Left colon (tissue), 2 donors: ENCODE results near the gene ETV4. TPM values are rescaled to one million over a fixed set of nuclear protein-coding genes. Genes with fewer than 3 reads are reported as not detected.
"Not testable (repeated sequence)": the region's sequence is repeated elsewhere in the genome, so short reads cannot be mapped to it uniquely, and the experiment has no call there.

Experiments used
- ATAC-seq: fragments of 200-7000 bp; cut with Tn5 transposase; one replicate; pipeline ENCODE4 v1.9.1; 2020; ENCODE audit warnings: mild to moderate bottlenecking, moderate library complexity
- DNase-seq, 2 donors: peaks; one replicate each; pipeline ENCODE4 v3.0.0-alpha.2; 2020
- intact Hi-C, 2 donors: fragments of 100-400 bp; cut with DNase I in 1 of 2; cut with micrococcal nuclease in 1 of 2; formaldehyde crosslinking; loops; one replicate each; pipeline versions ENCODE4 v1.11.2 to v1.14.0; 2022; cut with DNase I, micrococcal nuclease
- total RNA-seq, 2 donors: library from RNA; stranded (reverse); fragmentation: NEBNext Ultra II Directional; extraction: Animal tissue kit (Norgen Biotek cat#: 25700); gene quantifications; one replicate each; pipeline ENCODE4 v1.2.1, GENCODE V29; 2021
- donor health status: DM: no; HTN: no; CAD: no.
- donor health status: DM: yes; HTN: yes; CAD: no.

ETV4 gene
- total RNA-seq, 2 donors from 2014 or later = 0.89 to 0.95 TPM

GRCh38 chr17:43528988-43529814 lies 16.9 kb downstream of the ETV4 start:
- ATAC-seq = no peak
- intact Hi-C loops = no loop called here
- no peak for DNase-seq

GRCh38 chr17:43528319-43528987 lies 17.7 kb downstream of the ETV4 start:
- ATAC-seq = peak; percentile 48
- intact Hi-C loops = no loop called here
- peak in 1 of 2 donors; percentile 52 for DNase-seq

- DNase-seq = no peak
- intact Hi-C loops = no loop called here
Observed at GRCh38 chr17:43526886-43527648, 19.1 kb downstream of the ETV4 start.

DNA sequence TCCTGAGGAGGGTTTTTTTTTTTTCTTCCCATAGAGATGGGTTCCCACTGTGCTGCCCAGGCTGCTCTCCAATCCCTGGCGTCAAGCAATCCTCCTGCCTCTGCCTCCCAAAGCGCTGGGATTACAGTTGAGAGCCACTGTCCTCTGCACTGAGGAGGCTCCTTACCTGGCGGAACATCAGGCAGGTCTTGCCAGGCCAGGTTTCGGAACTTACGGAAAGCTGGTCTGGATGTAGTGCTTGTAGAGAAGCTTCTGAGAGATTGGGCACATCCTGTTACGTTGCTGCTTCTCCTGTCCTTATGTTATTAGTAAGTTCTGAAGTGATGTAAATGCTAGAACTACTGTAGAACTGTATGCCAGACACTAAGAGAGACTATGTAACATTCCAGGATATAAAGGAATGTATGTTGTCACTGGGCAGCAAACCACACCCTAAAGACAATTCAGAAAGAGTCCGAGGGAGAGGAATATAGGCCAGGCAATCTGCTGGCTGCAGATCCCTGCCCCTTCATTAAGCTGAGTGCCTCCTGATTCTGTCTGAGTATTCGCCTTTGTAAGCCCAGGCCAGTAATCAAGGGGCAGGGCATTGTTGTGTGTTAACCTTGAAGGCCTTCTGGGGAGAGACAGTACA lies 21.1 kb downstream of the ETV4 start:
- intact Hi-C loops = no loop called here
- no peak for DNase-seq

More at GRCh38 chr17:43526886-43527648, 19.1 kb downstream of the ETV4 start:
- no peak for ATAC-seq

GRCh38 chr17:43521389-43521788 lies 24.8 kb downstream of the ETV4 start:
- intact Hi-C loops = no loop called here
- ATAC-seq (no peak), DNase-seq (no peak)

More for the DNA sequence above, 21.1 kb downstream of the ETV4 start:
- ATAC-seq = peak; percentile 48

DNA sequence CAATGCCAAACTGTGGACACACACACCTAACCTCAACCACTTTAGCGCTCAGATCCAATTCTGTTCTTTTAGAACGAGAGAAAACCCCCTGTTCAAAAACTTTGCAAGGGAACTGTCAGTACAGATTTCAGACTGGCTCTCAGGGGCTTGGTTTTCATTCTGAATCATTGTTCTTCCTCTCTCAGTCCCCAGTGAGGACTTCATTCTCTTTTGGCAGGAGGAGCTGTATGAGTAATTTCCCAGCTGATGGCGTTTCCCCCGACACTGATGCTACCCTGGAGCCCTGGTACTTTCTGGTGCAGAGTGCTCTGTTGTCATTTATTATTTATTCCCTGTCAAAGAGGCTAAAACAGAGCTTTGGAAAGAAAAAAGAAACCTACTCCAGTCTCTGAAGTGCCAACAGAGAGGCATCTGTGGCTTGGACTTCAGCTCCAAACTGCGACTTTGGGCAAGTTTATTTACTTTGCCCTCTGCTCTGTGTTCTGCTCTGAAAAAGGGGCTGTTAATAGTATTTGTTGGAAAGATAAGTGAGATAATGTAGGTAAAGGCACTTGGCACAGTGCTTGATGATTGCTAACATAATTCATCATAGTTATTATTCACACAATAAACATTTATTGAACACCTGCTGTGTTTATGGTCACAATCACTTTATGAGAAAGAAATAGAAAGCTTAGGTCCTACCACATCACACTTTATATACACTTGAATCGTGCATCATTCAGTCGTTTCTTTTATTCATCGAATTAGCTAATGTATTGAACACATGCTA lies 28.3 kb downstream of the ETV4 start:
- no peak for ATAC-seq
- intact Hi-C loops = no loop called here
- DNase-seq = no peak

- intact Hi-C loops = no loop called here
- ATAC-seq (no peak), DNase-seq (no peak)
Observed at GRCh38 chr17:43517161-43517560, 29.0 kb downstream of the ETV4 start.

GRCh38 chr17:43515656-43516055 lies 30.5 kb downstream of the ETV4 start:
- intact Hi-C loops = no loop called here
- no peak for DNase-seq
- ATAC-seq = no peak

- DNase-seq, intact Hi-C loops, ATAC-seq: not testable (repeated sequence)
Observed at GRCh38 chr17:43511199-43511598, 34.9 kb downstream of the ETV4 start.

DNA sequence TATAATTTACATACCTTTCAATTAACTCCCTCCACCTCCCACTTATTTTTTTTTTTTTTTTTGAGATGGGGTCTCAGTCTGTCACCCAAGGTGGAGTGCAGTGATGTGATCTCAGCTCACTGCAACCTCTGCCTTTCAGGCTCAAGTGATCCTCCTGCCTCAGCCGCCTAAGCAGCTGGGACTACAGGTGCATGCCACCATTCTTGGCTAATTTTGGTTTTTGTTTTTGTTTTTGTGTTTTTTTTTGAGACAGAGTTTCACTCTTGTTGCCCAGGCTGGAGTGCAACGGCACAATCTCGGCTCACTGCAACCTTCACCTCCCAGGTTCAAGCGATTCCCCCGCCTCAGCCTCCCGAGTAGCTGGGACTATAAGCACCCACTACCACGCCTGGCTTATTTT lies 36.7 kb downstream of the ETV4 start:
- intact Hi-C loops = loop anchor here in 1 of 2 donors (5.0 kb wide), 1 partner anchor 233 kb away; no protein-coding TSS in a partner anchor
- ATAC-seq, DNase-seq: not testable (repeated sequence)

- intact Hi-C loops = no loop called here
- DNase-seq (no peak), ATAC-seq (no peak)
Observed at GRCh38 chr17:43490621-43491020, 55.5 kb downstream of the ETV4 start.

DNA sequence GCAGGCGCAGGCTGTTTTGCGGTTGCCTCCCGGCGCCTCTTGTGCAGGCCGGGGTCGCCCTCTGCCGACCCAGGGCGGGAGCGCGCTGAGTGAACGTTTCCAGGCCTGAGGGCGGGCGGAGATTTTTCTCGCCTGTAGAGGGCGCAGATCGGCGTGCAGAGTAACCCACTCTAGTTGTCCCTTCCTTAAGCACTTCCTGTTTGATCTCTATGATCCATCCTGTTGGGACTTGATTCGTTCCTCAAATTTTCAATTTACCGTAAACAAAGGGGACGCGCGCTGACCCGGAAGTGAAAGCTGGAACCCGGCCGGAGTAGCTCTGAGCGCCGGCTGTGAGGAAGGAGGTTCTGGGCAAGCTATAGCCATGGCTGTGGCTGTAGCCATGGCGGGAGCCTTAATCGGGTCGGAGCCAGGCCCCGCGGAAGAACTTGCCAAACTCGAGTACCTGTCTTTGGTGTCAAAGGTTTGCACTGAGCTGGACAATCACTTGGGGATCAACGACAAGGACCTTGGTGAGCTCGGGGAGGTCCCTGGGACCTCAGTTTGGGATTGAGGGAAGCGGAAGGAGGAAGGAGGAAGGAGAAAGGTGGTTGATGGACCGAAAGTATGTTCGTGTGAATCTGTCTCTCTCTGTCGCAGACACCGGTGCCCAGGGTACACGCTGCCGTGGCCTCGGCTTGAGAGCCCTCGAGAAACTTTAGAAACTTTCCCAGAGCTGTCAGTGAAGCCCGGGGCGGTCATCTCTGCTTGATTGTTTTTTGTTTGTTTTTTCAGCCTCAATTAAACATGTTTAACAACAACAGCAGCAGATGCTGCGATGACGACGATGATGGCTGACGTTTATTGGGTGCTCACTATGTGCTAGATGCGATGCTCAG lies 62.2 kb downstream of the ETV4 start, which contains the start of gene DHX8:
Gene DHX8 (plus strand): TSS at position 302 of the 878 bp plus-strand sequence. CDS start 63 bp downstream, at position 365.
- DNase-seq (peak; percentile 96 to 99), ATAC-seq (peak; percentile 95)
- intact Hi-C loops = loop anchor here (2.0 to 5.0 kb wide), 2 partner anchors 89 to 92 kb away; no protein-coding TSS in a partner anchor

GRCh38 chr17:43482103-43483012 lies 63.8 kb downstream of the ETV4 start:
- intact Hi-C loops = loop anchor here (2.0 to 5.0 kb wide), 2 partner anchors 88 to 90 kb away; no protein-coding TSS in a partner anchor
- ATAC-seq (no peak), DNase-seq (no peak)

GRCh38 chr17:43479948-43480347 lies 66.2 kb downstream of the ETV4 start:
- intact Hi-C loops = loop anchor here in 1 of 2 donors (5.0 kb wide), 1 partner anchor 88 kb away; no protein-coding TSS in a partner anchor
- DNase-seq = no peak
- no peak for ATAC-seq
